SKM-1 treated with dmso at 0.1 percent for 144 hours (cell line): ENCODE results near the gene UBN1.
A peak's percentile ranks its signal among the peaks of the same experiment; 100 is the strongest.

Experiments
- DNase-seq: peaks from one replicate; lab custom pipeline; 2025; ENCODE audit not compliant: unreplicated experiment; lab: John Stamatoyannopoulos, UW

UBN1 gene

GRCh38 chr16:4882633-4883285 is 35.5 kb downstream of the UBN1 start:
- no peak for DNase-seq

- DNase-seq, result no peak
Observed at GRCh38 chr16:4883501-4883900, 36.2 kb downstream of the UBN1 start.

- no peak for DNase-seq
Observed at GRCh38 chr16:4884209-4884608, 36.9 kb downstream of the UBN1 start.

- no peak for DNase-seq
Observed at GRCh38 chr16:4884972-4885874, 37.9 kb downstream of the UBN1 start.

- DNase-seq, result no peak
Observed at GRCh38 chr16:4886151-4886550, 38.9 kb downstream of the UBN1 start.

- DNase-seq, result no peak
Observed at GRCh38 chr16:4888428-4889135, 41.3 kb downstream of the UBN1 start.

- no peak for DNase-seq
Observed at GRCh38 chr16:4890026-4890425, 42.7 kb downstream of the UBN1 start.

- DNase-seq, result no peak
Observed at GRCh38 chr16:4890686-4891085, 43.4 kb downstream of the UBN1 start.

- no peak for DNase-seq
Observed at GRCh38 chr16:4891097-4891885, 44.0 kb downstream of the UBN1 start.

- no peak for DNase-seq
Observed at GRCh38 chr16:4891886-4892216, 44.6 kb downstream of the UBN1 start.

GRCh38 chr16:4892361-4893102 is 45.3 kb downstream of the UBN1 start:
- no peak for DNase-seq

- no peak for DNase-seq
Observed at GRCh38 chr16:4893103-4893862, 46.0 kb downstream of the UBN1 start.

- no peak for DNase-seq
Observed at GRCh38 chr16:4894276-4895150, 47.2 kb downstream of the UBN1 start.

- no peak for DNase-seq
Observed at GRCh38 chr16:4895366-4895765, 48.1 kb downstream of the UBN1 start.

- peak; percentile 7 for DNase-seq
Observed at GRCh38 chr16:4896761-4897160, 49.5 kb downstream of the UBN1 start.

GRCh38 chr16:4897328-4897727 is 50.0 kb downstream of the UBN1 start:
- DNase-seq, result no peak

- DNase-seq, result no peak
Observed at GRCh38 chr16:4898811-4899473, 51.7 kb downstream of the UBN1 start.

GRCh38 chr16:4899474-4899846 is 52.2 kb downstream of the UBN1 start:
- DNase-seq, result no peak
